GM21576 (cell line): ENCODE data around the gene KCND1.
"Not testable (repeated sequence)": the region's sequence is repeated elsewhere in the genome, so short reads cannot be mapped to it uniquely, and the experiment has no call there.

Experiments
- ATAC-seq: cut with Tn5 transposase; IDR thresholded peaks from one replicate; pipeline ENCODE4 v1.9.1; 2021; ENCODE audit warnings: mild to moderate bottlenecking, moderate library complexity; ENCODE audit not compliant: unreplicated experiment

Gene KCND1

DNA sequence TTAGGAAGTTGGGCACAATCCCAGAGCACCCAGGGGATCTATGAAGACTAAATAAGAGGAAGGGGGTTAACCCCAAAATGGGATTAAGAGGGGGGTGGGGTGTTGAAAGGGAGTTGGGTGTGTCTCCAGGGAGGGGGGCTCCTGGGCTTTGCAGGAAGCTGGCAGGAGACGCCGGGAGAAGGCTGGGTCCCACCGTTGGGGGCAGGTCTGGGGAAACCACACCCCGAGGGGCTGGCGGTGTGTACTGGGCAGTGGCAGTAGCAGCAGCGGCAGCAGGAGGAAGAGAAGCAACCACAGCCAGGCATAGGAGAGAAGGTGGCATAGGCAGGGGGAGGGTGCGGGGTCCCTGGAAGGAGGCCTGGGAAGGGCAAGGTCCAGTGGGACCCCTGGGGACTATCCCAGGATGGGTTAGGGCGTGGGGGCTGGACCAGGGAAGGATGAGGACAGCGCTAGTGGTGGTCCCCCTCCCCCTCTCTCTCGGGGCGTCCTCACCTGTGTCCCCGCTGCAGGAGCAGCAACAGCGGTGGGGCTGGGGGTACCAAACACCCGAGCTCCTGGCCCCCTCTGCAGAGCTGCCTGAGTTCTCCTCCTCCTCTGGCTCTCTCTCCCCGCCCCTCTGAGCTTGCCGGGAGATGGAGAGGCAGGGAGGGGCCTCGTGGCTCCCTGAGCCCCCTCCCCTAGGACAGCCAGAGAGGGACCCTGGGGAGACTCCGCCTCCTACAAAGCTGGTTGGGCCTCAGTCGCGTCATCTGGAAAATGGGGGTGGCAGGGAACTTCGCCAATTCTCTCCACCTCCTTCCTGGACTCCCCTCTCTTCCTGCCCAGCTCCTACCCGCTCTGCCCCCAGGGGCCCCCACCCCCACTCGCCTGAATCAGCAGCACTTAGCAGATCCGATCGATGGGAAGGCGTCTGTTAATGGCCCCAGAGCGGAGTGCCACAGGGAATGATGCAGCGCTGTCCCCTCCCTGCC is at the start of gene KCND1:
Gene KCND1 (minus strand): TSS at position 596 of the 971 bp plus-strand sequence. CDS start 1,573 bp downstream, outside the sequence.
- no peak for ATAC-seq

GRCh38 chrX:49019599-49020249 is 48.1 kb upstream of the KCND1 start:
- no peak for ATAC-seq

GRCh38 chrX:49019050-49019449 is 47.4 kb upstream of the KCND1 start:
- ATAC-seq: no peak

DNA sequence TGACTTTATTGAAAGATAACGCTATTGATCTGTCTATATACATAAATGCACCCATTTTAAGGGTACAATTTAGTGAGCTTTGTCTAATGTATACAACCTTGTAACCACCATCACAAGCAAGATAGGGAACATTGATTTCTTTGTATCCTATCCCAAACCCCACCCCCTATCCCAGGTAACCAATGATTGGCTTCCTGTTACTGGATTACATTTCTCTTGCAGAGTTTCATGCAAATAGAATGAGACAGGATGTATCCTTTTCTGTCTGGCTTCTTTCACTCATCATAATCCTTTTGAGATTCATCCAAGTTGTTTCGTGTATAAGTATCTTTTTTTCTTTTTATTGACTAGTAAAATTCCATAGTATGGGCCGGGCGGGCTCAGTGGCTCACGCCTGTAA is 32.1 kb upstream of the KCND1 start:
- no peak for ATAC-seq

DNA sequence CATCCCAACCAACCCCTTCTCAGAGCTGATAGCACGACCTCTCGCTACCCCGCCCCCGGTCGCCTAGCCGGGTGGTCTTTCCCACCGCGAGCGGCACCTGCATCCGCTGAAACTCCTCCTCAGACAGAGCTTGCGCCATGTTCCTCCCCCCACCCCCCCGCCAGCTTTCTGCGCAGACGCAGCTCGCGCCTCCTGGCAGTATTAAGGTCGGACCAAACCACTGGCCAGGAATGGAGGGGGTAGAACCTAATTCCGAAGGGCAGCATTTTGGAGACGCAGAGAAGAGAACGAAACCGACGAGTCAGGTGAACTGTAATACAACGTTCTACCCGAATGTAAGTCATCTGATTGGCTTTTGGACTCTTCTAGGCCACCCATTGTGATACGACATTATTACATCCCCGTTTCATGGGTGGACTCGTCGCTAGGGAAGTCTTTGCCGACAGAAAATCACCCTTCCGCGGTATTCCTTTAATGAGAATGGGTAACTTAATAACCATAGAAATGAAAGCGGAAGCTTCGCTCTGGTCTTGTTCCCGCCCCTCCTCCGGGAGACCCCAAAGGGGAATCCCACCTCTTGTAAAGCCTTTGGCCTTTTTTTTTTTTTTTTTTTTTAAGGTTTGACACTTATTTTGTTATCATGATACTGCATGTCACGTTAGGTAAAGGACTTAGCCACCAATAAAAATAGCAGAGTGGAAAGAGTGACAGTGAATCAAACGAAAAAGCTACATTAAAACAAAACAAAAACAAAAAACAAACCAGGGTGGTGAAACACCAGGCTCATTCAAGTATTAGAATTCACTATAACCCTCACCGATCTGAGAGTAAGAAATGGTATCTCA is 30.7 kb upstream of the KCND1 start, which contains the start of gene GRIPAP1:
Gene GRIPAP1 (minus strand): TSS at position 174 of the 845 bp plus-strand sequence. CDS start 35 bp downstream, at position 139.
- peak; percentile 78 for ATAC-seq

- peak; percentile 15 for ATAC-seq
Observed at GRCh38 chrX:49001521-49002090, 30.0 kb upstream of the KCND1 start.

GRCh38 chrX:49000636-49001035 is 29.0 kb upstream of the KCND1 start:
- no peak for ATAC-seq

DNA sequence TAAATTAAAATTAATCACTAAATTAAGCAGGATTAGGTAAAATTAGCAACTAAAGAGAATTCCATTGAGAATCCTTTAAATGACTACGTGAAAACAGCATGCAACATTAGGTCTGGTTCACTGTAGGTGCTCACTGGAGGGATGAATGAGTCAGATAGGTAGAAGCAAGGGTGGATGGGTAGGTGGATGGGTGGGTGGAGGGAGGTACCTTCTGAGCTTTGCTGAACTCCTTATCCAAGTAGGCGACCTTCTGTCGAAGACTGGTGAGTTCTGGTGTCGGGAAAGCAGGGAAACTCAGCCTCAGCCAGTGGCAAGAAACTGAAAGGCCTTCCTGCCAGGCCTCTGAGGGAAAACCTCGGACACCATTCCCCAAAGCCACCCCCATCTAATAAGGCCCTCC is 27.4 kb upstream of the KCND1 start:
- no peak for ATAC-seq

GRCh38 chrX:48998391-48998790 is 26.7 kb upstream of the KCND1 start:
- no peak for ATAC-seq

- no peak for ATAC-seq
Observed at GRCh38 chrX:48997865-48998264, 26.2 kb upstream of the KCND1 start.

DNA sequence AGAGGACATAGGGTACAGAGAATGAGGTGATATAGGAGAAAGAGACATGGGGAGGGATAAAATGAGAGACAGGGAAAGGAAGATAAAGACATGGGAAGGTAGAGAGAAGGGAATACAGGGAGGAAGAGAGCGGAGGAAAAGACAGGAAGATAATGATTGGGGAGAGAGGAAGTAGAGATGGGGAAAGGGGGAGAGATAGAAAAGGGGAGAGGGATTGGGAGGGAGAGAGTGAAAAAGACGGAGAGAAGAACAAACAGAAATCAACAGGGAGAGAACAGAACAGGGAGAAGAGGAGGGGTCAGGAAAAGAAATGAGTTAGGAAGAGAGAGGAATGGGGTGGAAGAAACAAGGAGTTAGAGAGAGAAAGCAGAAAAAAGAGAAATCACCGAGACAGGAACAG is 25.8 kb upstream of the KCND1 start:
- ATAC-seq: no peak

DNA sequence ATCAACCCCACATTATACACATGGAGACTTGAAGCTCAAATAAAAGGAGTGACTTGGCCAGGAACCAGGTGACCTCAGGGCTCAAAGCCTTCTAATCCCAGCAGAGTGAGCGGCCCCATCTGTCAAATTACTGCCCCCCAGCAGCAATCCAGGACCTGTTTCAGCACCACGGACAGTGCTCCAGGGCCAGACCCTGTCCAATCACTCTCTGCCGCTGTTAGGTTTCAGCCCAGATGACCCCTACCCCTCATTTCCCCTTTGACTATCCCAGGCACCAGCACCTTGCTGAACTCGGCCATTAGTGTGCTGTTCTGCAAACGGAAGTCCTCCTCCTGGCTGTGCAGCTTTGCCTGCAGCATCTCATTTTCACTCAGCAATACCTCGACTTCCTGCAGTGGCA is 25.3 kb upstream of the KCND1 start:
- ATAC-seq: no peak

DNA sequence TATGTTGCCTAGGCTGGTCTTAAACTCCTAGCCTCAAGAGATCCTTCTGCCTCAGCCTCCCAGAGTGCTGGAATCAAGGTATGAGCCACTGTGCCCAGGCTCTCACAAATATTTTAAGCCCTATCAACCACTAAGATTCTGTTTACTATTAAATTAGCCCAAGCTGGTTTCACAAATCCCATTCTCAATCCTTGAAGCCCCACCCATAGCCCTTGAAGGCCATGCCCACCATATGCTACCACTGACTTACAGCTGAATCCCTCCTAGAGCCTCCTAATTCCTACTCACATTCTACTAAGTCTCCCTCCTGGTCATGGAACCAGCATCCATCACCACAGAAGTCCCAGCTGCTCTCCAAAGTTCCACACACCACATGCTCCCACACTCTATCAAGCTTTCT is 20.7 kb upstream of the KCND1 start:
- ATAC-seq: no peak

DNA sequence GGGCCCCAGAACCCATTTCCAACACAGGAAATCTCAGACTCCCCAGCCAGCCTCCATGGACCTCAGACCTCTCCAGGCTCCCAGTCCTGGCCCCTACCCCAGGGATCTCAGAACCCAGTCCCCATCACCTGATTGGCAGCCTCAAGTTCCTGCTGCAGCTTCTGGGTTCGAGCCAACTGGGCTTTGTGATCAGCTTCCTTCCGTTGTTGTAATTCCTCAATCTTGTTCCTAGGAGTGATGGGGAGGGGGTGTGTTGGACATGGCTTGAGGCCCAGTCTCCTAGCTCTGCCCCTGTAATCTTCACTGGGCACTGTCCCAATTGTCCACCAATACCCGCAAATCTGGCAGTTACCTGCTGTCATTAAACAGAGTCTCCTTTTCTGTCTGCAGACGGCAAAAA is 17.8 kb upstream of the KCND1 start:
- no peak for ATAC-seq

GRCh38 chrX:48983896-48984295 is 12.3 kb upstream of the KCND1 start:
- ATAC-seq: no peak

GRCh38 chrX:48983081-48983480 is 11.4 kb upstream of the KCND1 start:
- no peak for ATAC-seq

GRCh38 chrX:48981178-48981577 is 9.5 kb upstream of the KCND1 start:
- ATAC-seq: no peak

DNA sequence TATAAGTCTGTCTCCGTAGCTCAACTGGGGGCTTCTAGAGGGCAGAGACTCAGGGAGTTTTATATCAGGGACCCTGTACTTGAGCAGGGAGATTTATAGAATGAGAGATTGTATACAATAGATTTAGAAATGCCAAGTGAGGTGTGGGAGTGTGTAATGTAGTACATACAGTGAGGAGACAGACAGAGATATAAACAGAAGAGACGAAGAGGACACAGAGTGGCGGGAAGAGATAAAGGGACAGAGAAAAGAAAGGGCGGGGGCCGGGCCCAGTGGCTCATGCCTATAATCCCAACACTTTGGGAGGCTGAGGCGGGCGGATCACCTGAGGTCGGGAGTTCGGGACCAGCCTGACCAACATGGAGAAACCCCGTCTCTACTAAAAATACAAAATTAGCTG is 8.7 kb upstream of the KCND1 start:
- not testable (repeated sequence) for ATAC-seq

- no peak for ATAC-seq
Observed at GRCh38 chrX:48978226-48978625, 6.6 kb upstream of the KCND1 start.

- no peak for ATAC-seq
Observed at GRCh38 chrX:48976086-48976485, 4.4 kb upstream of the KCND1 start.

- ATAC-seq: no peak
Observed at GRCh38 chrX:48975541-48975940, 3.9 kb upstream of the KCND1 start.
